Measurements from ENCODE around the gene CDKAL1.
"Not testable (repeated sequence)": the region's sequence is repeated elsewhere in the genome, so short reads cannot be mapped to it uniquely, and the experiment has no call there.

The CDKAL1 gene

DNA sequence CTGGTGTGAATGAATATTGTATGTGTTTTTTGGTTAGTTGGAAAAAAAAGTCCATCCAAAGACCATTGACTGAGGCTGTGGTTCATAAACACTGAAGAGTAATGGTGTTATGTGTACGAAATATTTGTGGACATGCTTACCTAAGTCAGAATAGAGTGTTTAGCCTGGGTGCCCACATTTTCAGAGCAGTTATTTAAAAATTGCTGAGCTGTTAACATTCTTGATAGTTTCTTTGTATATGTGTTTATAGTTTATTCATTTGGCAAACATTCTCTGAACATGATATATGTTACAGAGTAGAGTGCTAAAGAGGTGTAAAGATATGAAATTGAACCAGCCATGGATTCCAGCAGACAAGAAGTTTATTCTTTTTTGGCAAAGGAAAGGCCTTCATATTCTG, 20.6 kb downstream of the CDKAL1 start:
- DNase-seq = no peak

DNA sequence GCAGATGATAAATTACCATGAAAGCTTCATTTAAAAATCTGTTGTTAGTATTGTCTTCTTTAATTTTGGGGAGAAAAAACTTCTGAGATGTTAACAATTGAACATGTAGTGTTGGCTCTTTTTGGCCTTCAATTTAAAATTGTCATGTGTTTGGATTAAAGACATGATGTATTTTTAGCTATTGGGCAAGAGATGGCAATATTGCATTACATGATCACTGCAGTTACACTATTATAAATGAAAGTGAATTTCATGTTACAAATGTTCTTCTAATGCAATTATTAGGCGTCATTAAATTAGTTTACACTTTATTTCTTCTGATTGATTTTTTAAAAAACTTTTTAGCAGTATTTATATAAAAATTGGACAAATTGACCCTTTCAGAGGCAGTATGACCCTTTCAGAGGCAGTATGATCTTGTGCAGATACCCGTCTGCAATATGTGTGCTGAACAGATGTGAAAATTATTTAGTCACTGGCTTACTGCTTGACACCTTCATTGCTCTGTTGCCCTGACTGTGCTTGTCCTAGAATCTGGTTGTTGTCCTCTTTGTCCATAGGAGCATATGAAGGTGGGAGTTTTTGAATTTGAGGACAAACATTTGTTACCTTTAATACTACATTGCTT, 25.8 kb downstream of the CDKAL1 start:
- DNase-seq = peak; percentile 46

DNA sequence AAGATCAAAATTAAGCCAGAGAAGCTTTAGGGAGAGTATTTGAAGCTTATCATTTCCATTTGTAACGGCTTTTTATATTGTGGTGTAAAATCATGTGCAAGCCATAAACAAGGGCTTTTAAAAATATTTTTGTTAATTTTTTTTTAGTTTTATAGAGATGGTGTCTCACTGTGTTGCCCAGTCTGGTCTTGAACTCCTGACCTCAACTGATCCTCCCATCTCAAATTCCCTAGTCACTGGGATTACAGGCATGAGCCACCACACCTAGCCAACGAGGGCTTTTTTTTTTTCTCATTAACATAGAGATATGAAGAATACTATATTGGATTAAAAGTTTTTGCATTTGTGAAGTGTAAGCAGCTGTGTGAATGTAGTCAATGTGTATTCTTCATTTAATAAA, 29.1 kb downstream of the CDKAL1 start:
- no peak for DNase-seq

DNA sequence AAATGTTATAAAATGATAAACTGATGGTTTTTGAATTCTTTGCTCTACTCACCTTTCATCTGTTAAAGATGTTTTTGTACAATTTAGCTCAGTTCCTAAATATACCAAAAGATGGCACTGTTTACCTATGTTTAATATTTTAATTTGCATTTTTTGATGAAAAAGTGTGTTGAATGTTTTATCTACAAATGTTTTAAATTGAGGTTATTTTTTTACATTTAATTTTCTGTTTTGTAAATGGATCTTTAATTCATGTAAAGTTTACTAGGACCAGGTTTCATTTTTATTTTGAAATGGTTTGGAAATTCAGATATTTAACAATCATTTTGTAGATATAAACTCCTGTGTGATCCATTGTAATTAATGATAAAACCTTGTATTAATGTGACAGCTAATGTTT, 30.0 kb downstream of the CDKAL1 start:
- DNase-seq = peak; percentile 52

DNA sequence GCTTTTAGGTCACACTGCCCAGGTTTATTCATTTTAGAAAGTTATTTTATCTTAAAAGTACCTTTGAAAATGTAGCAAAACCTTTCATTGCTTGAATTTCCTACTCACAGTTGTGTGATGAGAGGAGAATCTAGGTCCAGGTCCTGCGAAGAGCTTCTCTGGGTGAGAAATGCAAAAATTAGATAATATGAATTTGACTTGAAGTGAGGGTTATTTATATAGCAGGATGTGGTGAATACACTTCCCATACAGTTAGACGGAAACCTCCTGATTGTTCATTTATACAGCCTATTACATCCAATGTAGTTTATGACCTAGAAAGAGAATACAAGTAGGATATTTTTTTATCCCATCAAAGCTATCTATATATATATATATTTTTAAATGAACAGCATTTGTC, 30.5 kb downstream of the CDKAL1 start:
- peak; percentile 63 for DNase-seq

DNA sequence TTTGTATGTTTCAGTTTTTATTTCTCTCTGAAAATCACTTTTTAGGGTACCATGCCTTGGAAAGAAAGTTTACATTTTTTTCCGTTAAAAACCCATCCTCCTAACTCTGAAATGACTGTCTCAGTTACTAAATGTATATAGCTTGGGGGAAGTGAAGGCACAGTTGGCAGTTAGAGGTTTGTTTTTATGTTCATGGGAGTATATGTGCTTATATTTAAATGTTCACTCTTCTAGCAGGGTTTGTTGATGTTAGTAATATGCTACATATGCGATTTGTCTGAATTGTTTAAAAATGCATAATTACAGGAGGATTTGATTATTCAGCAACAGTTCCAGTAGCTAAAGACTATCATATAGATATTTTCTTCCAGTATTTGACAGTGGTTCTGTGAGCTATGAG, 31.1 kb downstream of the CDKAL1 start:
- DNase-seq = peak; percentile 60

DNA sequence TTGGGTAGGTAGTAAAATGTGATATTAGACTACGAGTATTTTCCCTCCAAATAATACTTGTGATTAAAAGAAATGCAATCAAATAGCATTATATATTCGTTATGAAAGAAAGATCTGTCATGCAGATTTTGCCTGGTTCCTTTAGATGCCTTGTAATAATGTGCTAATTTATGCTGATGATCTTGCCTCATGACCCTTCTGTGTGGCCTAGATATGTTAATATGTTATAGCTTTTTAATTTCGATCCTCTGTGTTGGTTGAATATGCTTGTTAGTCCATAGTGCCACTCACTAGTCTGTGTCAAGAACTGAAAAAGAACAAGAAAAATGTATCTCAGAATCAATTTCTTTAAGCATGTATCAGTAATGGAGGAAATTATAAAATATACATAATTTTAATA, 31.9 kb downstream of the CDKAL1 start:
- peak; percentile 48 for DNase-seq

DNA sequence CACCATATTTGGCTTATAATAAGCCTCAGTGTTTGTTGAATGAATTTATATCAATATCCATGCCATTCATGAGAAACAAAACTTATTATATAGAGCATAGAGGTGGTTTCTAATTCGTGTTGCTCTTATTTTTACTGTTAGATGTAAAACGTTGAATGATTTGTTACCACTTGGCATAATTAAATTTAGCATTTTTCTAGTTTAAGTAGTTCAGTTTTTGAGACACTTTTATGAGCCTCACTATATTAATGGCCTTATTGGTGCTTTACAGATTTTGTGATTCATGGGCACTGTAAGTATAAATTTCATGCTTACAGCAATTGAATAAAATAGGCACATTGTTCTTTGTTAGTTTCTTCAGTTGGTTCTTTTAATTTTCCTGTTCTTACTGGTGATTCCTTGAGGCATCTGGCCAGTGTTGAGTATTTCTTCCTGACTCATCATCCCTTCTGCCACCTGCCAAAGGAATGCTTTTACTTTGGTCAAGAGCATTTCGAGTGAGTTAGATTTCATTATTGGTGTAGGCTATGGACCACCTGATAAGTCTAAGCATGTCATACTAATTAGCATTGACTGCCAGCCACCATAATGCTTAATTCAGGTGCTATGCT, 34.8 kb downstream of the CDKAL1 start:
- no peak for DNase-seq

DNA sequence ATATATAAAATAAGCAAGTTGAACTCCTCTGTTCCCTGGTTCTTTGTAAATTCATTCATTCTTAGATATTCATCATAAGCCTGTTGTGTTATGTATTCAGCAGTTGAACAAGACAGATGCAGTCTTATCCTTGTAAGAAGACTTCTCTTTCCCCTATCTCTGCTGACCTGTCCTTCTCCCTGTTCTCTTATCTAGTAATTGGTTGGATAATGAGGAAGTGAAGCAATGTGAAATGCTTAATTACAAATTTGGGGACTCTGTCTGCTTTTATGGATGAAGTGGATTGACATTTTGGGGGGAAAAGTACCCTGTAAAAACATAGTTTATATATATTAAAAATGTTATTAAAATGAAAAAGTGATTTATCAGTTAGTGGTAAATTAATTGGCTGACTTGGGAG, 37.0 kb downstream of the CDKAL1 start:
- no peak for DNase-seq

DNA sequence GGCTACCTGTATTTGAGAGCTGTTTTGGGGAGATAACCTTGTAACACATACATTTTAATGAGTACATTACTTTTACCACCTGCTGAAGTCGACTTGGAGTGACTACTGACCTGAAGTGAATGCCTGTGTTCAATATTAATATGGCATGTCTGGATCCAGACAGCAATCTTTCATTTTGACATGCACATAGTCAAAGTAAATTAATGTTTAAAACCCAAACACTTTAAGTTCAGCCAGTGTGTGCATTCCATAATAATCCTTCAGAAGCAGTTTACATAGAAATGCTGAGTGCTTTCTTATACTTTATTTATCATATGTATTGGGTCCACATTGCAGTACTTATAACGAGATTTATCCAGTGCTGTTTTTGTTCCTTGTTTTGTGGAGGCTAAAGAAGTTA, 38.0 kb downstream of the CDKAL1 start:
- DNase-seq = no peak

DNA sequence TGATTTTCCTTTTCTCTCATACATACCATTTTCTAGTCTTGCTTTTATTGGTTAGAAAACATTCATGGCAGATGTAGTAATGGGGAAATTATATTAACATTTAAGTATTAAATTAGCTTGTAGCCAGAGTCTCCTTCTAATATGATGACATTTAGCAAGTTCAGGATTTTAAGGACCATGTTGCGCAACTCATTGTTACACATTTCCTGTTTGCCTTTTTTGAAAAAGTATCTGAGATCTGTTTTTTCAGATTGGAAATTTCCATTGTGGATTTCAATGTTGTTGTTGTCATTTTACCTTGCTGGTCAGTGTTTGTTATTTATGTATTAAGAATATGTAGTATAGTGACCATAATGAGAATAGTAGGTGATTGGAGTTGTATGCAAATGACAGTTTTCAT, 38.7 kb downstream of the CDKAL1 start:
- no peak for DNase-seq

DNA sequence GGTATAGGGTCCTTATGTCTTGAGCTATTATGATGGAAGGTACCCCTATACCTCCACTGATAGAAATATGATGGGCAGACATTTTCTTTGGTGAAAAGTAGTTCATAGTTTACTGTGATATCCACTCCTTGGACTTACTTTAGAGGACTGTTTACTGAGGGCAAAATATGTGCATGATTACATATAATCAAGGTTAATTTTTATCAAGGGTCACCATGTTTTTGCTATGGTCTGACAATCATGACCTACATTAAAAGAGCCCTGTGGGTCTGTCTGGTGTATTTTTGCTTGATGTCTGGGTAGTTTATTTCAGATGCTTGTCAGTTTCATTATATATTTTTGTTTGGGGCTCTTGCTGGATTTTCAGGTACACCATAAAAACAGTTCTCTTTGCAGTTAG, 40.1 kb downstream of the CDKAL1 start:
- DNase-seq = no peak

DNA sequence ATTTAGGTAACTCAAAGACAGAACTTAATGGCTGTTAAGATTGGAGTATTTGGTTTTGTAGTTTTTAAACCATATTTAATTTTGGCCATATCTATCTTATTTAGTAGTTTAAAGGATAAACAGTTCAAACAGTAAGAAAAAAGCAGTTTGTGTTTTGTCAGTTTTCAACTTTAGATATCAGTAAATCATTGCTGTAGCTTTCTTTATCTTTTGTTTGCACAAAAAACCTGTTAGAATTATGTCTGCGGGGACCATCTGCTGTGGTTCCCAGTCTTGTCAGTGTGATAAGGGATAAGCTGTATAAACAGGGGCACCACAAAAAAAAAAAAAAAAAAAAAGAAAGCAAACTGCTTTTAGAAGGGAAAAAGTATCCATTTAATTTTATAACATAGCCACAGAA, 40.9 kb downstream of the CDKAL1 start:
- peak; percentile 15 for DNase-seq

DNA sequence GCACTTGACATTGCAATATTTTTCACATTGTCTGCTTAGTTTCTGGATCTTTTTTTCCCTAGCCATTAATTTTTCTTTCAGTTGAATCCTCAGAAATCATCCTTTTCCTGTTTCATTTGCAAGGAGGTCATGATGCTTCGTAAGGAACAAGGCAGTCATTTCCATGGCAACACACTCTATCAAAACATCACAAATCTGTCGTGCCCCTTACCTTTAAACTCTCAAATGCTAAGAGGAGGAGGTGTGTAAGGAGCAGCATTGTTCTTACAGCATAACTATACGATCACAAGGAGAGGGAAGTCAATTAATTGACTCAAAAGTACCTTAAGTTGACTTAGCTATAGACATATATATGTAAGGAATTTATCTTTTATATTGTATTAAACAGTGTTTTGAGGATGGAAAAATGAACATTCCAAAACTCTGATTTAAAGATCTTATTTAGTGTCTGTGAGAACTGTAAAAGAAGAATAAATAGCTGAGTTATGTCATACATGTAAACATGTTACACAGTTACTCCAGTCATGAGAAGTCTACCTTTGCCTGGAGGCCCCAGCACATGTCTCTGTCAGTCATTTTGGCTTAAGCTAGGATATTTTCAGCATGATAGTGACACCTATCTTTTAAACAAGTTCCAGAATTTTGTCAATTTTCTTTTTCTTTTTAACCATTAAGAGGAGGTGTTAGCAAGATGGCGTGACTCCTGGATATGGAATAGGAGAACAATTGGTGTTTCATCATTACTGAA, 41.6 kb downstream of the CDKAL1 start:
- DNase-seq = no peak

DNA sequence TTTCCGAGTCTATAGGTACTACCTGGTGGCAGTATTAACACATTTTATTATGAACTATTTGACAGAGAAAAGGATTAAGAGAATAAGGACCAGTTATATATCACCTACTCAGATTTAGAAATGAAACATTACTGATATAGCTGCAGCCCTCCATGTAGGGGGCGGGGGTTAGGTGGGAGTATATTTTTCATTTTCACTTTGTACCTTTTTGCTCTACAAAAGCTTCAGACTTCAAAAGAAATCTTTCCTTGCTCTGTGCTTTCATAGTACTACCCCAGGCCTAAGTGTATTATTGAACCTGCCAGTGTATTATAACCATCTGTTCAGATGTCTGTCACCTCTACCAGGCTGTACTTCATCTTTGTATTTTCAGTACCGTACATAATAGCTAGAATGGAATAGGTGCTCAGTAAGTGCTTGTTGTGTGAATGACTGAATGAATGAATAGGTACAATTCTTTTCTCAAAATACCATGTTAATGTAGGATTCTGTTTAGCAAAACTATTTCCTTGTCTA, 43.0 kb downstream of the CDKAL1 start:
- DNase-seq = no peak

DNA sequence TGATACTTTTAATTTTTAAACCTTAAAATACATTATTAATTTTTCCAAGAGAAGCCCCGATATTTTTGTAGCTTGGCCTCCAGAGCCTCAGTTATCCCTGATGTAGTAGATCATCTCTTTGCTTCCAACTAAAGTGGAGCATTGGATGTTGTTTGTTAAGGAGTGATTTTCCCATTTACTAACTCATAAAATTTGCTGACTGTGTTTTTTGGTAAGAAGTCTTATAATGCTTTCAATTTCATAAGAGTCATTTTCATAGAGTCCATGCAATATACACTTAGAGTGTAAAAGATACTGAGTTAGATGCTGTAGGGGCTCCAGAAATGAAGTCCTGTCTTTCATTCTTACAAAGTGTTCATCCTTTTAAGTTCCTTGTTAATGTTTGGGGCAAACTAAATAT, 46.8 kb downstream of the CDKAL1 start:
- DNase-seq = no peak

DNA sequence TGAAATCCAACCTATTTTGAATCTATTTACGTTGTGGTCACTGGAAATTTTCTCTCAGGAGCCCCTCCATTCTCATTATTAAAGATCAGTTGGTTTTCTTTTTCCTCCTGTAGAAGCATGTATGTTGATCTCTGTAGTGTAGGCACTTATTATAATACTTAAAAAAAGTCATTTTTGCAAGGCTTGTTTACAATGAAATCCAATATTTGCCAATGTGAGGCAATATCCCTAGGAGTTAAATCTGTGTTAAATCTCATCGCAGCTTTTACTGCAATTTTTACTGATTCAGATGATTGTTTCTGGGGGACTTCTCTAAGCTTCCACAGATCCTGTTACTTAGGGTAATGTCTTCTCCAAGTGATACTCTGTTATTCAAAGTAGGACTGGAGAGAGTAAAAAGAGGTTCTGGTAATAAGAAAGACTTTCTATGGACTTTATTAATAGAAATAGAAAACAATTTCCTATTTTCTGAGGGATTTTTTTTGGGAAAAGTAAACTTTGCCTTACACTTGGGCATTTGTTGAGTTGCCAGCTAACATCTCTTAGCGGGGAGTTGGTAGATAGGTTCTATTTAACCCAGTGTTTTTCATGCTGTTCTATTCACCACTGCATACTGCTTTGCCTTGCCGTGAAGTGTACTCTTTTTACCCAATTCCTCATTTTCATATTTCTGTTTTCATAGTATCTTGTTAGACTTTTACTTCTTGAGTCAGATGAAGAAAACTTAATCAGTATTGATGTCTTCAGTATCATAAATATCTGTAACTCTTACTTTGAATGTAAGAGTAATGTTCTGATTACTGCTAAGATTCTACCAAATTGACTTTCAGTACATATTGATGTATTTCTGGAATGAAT, 48.6 kb downstream of the CDKAL1 start:
- DNase-seq = peak; percentile 60

DNA sequence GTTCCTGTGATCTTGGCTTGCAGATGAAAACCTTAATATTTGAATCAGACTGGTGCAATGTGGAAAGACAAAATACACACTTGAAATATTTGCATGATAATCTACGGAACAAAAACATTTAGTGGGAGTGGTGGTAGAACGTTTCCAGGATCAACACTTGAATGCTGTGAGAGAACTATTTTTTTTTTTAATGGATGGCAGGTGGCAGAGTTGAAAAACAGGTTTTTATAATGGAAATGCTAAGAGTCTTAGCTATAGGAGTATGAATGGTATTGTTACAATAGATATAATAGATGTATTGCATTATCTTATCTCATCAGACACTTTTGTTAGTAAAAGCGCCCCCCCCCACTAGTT, 49.2 kb downstream of the CDKAL1 start:
- peak; percentile 86 for DNase-seq

DNA sequence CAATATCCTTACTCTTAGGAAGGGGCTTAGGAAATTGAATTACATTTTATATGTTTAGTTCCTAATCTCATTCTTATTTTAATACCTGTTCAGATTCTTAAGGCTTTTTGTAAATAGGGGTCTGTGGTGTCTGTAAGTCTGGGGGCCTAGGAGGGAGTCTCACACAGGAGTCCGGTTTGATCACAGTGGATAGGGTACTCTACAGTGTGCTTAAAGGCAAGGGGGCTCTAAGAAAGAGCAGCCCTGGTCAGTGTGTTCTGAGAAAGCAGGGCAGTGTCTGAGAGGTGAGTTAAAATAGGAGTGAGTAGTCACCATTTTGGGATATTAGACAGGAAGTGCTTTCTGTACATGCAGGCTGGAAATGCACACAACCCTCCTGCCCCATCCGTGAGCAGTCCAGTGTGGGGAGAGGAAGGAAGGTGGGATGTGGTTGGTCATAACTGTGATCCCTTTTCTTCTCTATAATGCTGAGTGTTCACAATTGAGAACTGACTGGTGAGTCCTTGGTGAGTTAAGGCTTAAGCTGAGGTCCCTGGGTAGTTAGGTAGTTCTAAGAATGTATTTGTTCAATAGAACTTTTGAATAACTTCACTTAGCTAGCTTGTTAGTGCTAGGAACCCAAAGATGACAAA, 50.0 kb downstream of the CDKAL1 start:
- DNase-seq = no peak

DNA sequence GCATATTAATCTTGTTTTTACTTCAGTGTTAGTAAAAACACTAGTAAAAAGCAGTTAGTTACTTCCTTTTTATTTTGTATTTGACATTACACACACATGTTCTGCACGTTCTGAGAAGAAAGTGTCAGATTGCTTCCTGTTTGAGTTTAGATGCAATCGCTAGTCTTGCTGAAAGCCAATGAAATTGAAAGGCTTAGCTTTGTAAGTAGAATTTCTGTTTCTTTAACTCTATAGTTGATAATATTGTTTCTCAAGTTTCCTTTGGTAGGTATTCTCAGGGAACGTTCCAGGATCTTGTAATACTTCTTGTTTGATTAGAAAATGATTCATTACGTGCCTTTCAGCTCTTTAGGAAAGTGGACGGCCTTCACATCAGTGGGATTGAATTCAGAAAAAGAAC, 55.0 kb downstream of the CDKAL1 start:
- DNase-seq = no peak

DNA sequence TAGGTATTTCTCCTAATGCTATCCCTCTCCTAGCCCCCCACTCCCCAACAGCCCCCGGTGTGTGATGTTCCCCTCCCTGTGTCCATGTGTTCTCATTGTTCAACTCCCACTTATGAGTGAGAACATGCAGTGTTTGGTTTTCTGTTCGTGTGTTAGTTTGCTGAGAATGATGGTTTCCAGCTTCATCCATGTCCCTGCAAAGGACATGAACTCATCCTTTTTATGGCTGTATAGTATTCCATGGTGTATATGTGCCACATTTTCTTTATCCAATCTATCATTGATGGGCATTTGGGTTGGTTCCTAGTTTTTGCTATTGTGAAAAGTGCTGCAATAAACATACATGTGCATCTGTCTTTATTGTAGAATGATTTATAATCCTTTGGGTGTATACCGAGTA, 56.2 kb downstream of the CDKAL1 start:
- not testable (repeated sequence) for DNase-seq

DNA sequence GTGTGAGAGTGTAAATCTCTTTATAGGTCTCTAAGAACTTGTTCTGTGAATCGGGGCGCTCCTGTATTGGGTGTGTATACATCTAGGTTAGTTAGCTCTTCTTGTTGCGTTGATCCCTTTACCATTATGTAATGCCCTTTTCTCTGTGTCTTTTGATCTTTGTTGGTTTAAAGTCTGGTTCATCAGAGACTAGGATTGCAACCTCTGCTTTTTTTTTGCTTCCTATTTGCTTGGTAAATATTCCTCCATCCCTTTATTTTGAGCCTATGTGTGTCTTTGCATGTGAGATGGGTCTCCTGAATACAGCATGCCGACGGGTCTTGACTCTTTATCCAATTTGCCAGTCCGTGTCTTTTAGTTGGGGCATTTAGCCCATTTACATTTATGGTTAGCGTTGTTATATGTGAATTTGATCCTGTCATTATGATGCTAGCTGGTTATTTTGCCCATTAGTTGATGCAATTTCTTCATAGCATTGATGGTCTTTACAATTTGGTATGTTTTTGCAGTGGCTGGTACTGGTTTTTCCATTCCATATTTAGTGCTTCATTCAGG, 60.1 kb downstream of the CDKAL1 start:
- not testable (repeated sequence) for DNase-seq
